ENCODE measurements around the gene STKLD1. TPM values are rescaled to one million over a fixed set of nuclear protein-coding genes. Genes with fewer than 3 reads are reported as not detected.

Gene STKLD1
- total RNA-seq, 1 donor = 0.72 TPM

GRCh38 chr9:133351908-133352634 is 24.1 kb upstream of the STKLD1 start:
- peaks cover 53% of the 10 kb centered on the region for H3K36me3 ChIP-seq (ENCODE audit: insufficient read depth, low read length)

DNA sequence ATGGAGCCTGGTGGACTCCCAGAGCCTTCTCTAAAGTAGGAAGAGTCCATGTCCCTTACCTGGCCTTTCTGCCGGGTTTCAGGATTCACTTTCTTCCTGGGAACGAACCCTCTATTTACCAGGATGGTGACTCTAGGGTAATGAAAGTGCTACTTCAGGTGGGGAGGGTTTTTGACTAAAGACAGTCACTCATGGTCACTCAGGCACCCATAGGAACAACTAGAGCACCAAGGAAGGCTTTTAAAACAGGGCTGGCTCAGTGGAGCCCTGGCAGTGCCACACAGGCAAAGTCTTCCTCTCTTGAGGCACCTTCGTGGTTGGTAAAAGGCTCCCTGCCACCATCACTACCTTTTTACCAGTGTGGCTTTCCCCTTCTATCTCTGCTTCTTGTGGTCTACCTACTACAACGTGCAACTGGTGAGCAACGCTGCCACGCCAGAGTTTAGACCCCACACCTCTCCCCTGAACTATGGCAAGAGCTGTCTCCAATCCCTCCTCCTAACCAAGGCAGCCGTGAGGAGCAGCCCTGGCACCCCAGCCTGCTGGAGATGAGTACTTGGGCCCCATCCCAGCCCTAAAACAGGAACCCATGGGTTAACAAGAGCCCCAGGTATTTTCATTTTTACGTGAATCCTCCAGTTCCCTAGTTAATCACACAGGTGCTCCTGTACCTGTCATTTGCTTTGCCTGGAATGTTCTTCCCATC is 23.4 kb upstream of the STKLD1 start:
- peak; percentile 54 for DNase-seq (ENCODE audit: insufficient read length, low spot score, missing footprints)
- Histone ChIP-seq H3K4me1 (ENCODE audit: insufficient read depth, low read length) (peaks cover 52% of the 10 kb centered on the region), H3K4me2 (ENCODE audit: insufficient read depth, low read length) (no peak overlapping the region), H3K27ac (ENCODE audit: low read depth, low read length) (peak overlapping the region; percentile 73), H3K9me3 (ENCODE audit: low read depth, low read length) (no peaks in the 10 kb centered on the region), H2AFZ (ENCODE audit: low read length) (no peak overlapping the region), H3K36me3 (ENCODE audit: insufficient read depth, low read length) (peaks cover 53% of the 10 kb centered on the region), H3K4me3 (ENCODE audit: insufficient read depth, low read length) (no peak overlapping the region), H3K79me2 (ENCODE audit: insufficient read depth, low read length) (peaks cover 55% of the 10 kb centered on the region), H4K20me1 (ENCODE audit: insufficient read depth, low read length) (peaks cover 44% of the 10 kb centered on the region), H3K27me3 (ENCODE audit: insufficient read depth, low read length) (no peaks in the 10 kb centered on the region)
- TF ChIP-seq CTCF (IDR thresholded peaks at IDR 0.05; ENCODE audit: extremely low read depth, low read depth, low read length) = no peak

More at GRCh38 chr9:133351908-133352634, 24.1 kb upstream of the STKLD1 start:
- peaks cover 39% of the 10 kb centered on the region for H4K20me1 ChIP-seq (ENCODE audit: insufficient read depth, low read length)
- H2AFZ ChIP-seq (ENCODE audit: low read length) = no peak overlapping the region
- DNase-seq (ENCODE audit: insufficient read length, low spot score, missing footprints) = peak; percentile 92
- peak overlapping the region; percentile 73 for H3K27ac ChIP-seq (ENCODE audit: low read depth, low read length)
- H3K4me3 ChIP-seq (ENCODE audit: insufficient read depth, low read length) = no peak overlapping the region
- peak; percentile 66 for TF ChIP-seq CTCF (IDR thresholded peaks at IDR 0.05; ENCODE audit: extremely low read depth, low read depth, low read length)
- no peaks in the 10 kb centered on the region for H3K9me3 ChIP-seq (ENCODE audit: low read depth, low read length)
- no peaks in the 10 kb centered on the region for H3K27me3 ChIP-seq (ENCODE audit: insufficient read depth, low read length)
- no peak overlapping the region for H3K4me2 ChIP-seq (ENCODE audit: insufficient read depth, low read length)
- peaks cover 47% of the 10 kb centered on the region for H3K4me1 ChIP-seq (ENCODE audit: insufficient read depth, low read length)
- H3K79me2 ChIP-seq (ENCODE audit: insufficient read depth, low read length) = peaks cover 52% of the 10 kb centered on the region

DNA sequence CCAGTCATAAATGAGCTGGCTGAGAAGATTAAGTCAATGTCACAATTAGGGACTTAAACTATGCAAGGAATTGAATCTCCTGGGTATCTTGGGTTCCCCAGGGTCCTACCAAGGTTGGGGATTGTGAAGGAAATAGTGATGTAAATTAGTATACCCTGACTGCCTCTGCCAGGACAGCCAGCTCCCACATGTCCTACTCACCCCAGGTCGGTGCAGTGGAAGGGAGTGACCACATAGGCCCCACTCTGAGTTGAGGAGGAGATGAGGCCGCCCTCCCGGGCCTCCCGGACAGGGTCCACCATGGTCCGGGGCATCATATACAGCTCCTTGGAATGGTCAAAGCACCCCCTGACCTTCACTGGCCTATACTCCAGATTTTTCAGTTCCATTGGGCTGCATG is 22.6 kb upstream of the STKLD1 start:
- Histone ChIP-seq H3K27ac (ENCODE audit: low read depth, low read length) (no peak overlapping the region), H3K79me2 (ENCODE audit: insufficient read depth, low read length) (peaks cover 54% of the 10 kb centered on the region), H2AFZ (ENCODE audit: low read length) (no peak overlapping the region), H3K4me1 (ENCODE audit: insufficient read depth, low read length) (peaks cover 52% of the 10 kb centered on the region), H3K36me3 (ENCODE audit: insufficient read depth, low read length) (peaks cover 53% of the 10 kb centered on the region), H3K27me3 (ENCODE audit: insufficient read depth, low read length) (no peaks in the 10 kb centered on the region), H3K4me2 (ENCODE audit: insufficient read depth, low read length) (no peak overlapping the region), H3K9me3 (ENCODE audit: low read depth, low read length) (no peaks in the 10 kb centered on the region), H4K20me1 (ENCODE audit: insufficient read depth, low read length) (peaks cover 40% of the 10 kb centered on the region), H3K4me3 (ENCODE audit: insufficient read depth, low read length) (no peak overlapping the region)
- DNase-seq (ENCODE audit: insufficient read length, low spot score, missing footprints) = peak; percentile 86
- TF ChIP-seq CTCF (IDR thresholded peaks at IDR 0.05; ENCODE audit: extremely low read depth, low read depth, low read length) = no peak

DNA sequence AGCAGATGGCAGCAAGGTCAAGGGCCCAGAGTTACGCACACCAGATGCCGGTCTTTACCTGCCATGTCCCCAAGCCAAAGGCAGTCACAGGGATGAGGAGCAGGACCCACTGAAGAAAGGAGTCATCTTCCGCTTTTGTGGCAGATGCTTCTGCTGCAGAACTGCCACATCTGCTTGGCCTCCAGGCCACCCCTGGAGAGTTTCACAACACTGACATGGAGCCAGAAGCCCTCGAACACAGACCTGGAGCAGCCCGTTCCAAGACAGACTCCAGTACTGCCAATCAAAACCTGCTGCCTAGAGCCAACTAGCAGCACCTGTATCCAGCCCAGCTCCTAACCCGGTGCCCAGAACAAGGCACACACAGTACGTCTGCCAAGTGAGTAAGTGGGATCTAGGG is 21.4 kb upstream of the STKLD1 start:
- no peak overlapping the region for H3K27ac ChIP-seq (ENCODE audit: low read depth, low read length)
- H3K4me1 ChIP-seq (ENCODE audit: insufficient read depth, low read length) = peaks cover 42% of the 10 kb centered on the region
- H2AFZ ChIP-seq (ENCODE audit: low read length) = no peak overlapping the region
- H3K9me3 ChIP-seq (ENCODE audit: low read depth, low read length) = no peaks in the 10 kb centered on the region
- peaks cover 53% of the 10 kb centered on the region for H3K79me2 ChIP-seq (ENCODE audit: insufficient read depth, low read length)
- no peak for TF ChIP-seq CTCF (IDR thresholded peaks at IDR 0.05; ENCODE audit: extremely low read depth, low read depth, low read length)
- peaks cover 42% of the 10 kb centered on the region for H3K36me3 ChIP-seq (ENCODE audit: insufficient read depth, low read length)
- H3K27me3 ChIP-seq (ENCODE audit: insufficient read depth, low read length) = no peaks in the 10 kb centered on the region
- DNase-seq (ENCODE audit: insufficient read length, low spot score, missing footprints) = peak; percentile 31
- H3K4me2 ChIP-seq (ENCODE audit: insufficient read depth, low read length) = peak overlapping the region; percentile 91
- H4K20me1 ChIP-seq (ENCODE audit: insufficient read depth, low read length) = peaks cover 35% of the 10 kb centered on the region
- no peak overlapping the region for H3K4me3 ChIP-seq (ENCODE audit: insufficient read depth, low read length)
